Suprapubic skin (tissue), 4 donors: ENCODE measurements around the gene CD96.

ENCODE experiments used
- POLR2A ChIP-seq, 2 donors: fragments of 450-650 bp; IDR thresholded peaks; one replicate each; pipeline ENCODE4 v1.6.1; 2017; ENCODE audit warnings: antibody characterized with exemption in 2 of 2, mild to moderate bottlenecking in 2 of 2, moderate library complexity in 2 of 2
- POLR2AphosphoS5 ChIP-seq, 3 donors: sonication (generic); formaldehyde crosslinking; IDR thresholded peaks; one replicate each; pipeline ENCODE4 v1.6.1; 2017; ENCODE audit warnings: antibody characterized with exemption in 3 of 3
- TF ChIP-seq, protein P1 (sequence below), 2 donors: fragments of 200-600 bp in 1 of 2; fragments of 450-650 bp in 1 of 2; sonication (generic) in 1 of 2; IDR thresholded peaks; one replicate each; pipeline ENCODE4 v1.5.1; 2016 to 2019; ENCODE audit warnings: antibody characterized with exemption in 2 of 2, mild to moderate bottlenecking in 1 of 2, moderate library complexity in 1 of 2

DNA sequence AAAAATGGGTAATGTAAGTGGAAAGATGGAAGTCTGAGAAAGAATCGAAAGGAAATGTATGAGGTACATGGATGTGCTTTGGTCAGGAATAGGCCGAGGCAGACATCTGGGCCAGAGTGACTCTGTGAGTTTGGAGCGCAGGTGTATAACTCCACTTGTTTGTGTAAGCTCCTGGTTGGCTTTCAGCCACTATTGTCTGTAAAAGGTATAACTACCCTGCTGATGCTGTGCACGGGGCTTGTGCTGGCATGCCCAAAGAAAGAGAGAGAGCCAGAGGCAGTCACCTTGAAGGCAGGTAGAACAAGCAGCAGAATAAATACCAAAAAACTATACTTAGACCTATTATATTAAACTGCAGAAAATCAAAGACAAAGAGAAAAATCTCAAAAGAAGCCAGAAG, 32.7 kb upstream of the CD96 start:
- TF ChIP-seq, protein P1, sequence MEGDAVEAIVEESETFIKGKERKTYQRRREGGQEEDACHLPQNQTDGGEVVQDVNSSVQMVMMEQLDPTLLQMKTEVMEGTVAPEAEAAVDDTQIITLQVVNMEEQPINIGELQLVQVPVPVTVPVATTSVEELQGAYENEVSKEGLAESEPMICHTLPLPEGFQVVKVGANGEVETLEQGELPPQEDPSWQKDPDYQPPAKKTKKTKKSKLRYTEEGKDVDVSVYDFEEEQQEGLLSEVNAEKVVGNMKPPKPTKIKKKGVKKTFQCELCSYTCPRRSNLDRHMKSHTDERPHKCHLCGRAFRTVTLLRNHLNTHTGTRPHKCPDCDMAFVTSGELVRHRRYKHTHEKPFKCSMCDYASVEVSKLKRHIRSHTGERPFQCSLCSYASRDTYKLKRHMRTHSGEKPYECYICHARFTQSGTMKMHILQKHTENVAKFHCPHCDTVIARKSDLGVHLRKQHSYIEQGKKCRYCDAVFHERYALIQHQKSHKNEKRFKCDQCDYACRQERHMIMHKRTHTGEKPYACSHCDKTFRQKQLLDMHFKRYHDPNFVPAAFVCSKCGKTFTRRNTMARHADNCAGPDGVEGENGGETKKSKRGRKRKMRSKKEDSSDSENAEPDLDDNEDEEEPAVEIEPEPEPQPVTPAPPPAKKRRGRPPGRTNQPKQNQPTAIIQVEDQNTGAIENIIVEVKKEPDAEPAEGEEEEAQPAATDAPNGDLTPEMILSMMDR (IDR thresholded peaks at IDR 0.05), result no peak
- TF ChIP-seq POLR2A (IDR thresholded peaks at IDR 0.05) (no peak), POLR2AphosphoS5 (IDR thresholded peaks at IDR 0.05) (no peak)
